HG02571 (cell line): ENCODE measurements around the gene LEAP2.
A peak's percentile ranks its signal among the peaks of the same experiment; 100 is the strongest.

Experiments
- ATAC-seq: cut with Tn5 transposase; IDR thresholded peaks from one replicate; pipeline ENCODE4 v1.9.1; 2021; ENCODE audit warnings: mild to moderate bottlenecking, moderate library complexity; ENCODE audit not compliant: unreplicated experiment

The LEAP2 gene

DNA sequence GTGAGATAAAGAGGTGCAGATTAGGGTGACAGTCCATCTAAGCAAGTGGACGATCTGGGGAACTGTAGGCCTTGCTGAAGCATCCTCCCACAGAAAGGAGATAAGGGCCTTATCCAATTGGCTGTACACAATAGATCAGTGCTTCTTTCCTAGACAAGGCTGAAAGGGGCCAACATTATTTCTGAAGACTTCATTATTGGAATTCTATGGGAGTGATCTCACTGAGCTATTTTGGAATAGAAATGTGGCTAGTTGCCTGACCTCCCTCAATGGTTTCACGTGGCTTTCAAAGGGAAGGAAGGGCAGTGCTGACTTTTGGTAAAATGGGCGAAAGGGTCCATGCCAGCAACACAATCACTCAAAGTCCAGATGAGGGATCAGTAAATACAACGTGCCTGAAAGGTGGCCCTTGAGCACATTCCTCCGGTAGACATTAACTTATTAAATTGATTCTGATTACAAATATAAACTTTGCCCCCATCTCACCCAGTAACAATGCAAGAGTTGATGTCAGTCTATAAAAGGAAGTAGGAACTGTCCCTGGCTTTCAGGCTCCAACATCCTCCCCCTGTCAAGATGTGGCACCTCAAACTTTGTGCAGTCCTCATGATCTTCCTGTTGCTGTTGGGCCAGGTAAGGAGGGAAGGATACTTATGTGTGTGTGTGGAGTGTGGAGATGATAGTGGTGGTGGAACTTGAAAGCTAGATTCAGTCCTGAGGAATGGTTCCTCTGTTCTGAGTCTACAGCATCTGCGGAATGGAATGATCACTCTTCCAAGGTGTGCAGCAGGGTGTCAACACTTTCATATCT is at the start of gene LEAP2:
Gene LEAP2, plus strand, starts transcription at position 550 of the 811 bp plus-strand sequence. Its CDS starts 27 bp downstream, at position 577.
- no peak for ATAC-seq

GRCh38 chr5:132824426-132824825 is 49.0 kb upstream of the LEAP2 start:
- ATAC-seq: no peak

- ATAC-seq: no peak
These were observed 48.2 kb upstream of the LEAP2 start for GRCh38 chr5:132825033-132825833.

GRCh38 chr5:132825834-132826391 is 47.6 kb upstream of the LEAP2 start:
- no peak for ATAC-seq

- ATAC-seq: no peak
These were observed 46.9 kb upstream of the LEAP2 start for GRCh38 chr5:132826424-132827082.

DNA sequence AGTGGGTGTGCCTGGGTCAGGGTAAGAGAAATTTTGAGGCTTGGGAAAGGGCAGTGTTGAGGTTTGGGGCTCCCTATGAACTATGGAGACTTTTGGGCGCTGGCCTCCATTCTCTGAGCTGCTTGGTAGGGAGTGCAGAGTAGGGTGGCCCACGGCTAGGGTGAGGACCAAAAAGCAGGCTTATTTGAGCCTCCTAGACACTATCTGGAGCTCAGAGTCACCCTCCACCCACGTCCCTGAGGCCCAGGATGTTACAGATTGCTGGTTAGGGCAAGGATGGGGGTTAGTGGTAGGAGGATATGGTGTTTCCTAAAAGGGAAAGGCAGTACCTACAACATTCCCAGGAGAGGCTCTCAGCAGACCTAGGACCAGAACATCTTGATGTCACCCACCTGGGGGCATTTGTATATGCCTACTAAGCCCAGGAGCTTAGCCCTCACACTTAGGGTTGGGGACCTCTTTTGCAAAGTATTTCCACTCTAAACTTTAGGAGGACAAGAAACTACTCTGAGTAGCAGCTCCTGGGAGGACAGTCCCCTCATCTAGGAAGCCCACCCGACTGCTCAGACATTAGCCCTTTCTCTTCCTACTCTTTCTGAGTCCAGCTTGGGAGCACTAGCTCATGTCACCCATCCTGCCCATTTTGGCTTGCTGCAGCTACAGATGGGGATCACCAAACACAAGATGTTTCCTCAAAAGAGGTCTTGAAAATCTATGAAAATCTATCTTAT is 45.4 kb upstream of the LEAP2 start:
- no peak for ATAC-seq

DNA sequence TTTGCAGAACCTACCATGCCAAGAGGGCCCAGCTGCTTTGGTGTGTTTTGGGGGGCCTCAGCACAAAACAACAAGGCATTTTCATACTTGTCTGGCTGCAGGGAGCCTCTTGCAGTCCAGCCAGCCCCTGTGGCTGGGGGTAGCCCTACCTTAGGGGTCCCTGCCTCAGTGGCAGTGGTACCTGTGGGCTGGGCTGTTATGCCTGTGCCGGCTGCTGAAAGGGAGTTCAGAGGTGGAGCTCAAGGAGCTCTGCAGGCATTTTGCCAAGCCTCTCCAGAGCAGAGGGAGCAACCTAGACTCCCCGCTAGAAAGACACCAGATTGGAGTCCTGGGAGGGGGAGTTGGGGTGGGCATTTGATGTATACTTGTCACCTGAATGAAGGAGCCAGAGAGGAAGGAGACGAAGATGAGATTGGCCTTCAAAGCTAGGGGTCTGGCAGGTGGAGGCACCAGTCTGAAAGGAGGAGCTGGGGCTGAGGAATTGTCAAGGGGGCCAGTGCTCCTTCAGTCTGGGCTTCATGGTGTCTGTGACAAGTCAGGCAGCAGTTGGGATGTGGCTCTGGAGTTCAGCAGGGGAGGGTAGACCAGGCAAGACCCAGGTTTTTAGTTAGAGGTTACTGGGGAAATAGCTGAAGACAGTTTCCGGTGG is 44.5 kb upstream of the LEAP2 start:
- no peak for ATAC-seq

DNA sequence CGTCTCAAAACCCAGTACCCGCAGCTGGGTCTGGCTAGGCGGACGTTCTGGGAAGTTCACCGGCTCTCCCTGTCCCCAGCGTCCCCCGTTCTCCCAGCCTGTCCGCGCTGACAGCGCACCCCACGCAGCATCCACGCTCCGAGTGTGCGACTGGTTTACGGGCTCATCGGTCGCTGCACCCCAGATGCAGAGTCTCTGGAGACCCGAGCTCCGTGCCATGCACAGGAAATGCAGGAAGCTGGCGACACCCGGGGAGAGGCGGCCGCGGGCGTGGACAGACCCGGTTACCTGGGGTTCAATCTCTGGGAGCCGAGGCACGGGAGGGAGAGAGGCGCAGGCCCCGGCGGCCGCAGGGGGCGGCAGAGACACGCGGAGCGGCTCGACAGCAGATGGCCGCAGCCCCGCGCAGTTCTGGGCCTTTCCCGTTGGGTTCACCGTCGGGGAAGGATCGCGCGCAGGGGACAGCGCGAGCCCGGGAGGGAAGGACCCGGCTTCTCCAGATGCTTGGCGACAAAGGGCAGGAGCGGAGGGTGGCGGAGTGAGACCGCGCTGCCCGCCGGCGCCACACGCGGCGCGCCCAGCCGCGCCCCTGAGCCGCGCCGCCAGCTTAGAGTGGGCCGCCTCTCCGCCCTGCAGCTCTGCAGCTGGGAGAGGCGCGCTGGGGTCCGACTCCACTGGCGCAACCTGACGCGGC is 43.6 kb upstream of the LEAP2 start:
- peak; percentile 78 for ATAC-seq

- ATAC-seq: peak; percentile 78
These were observed 42.9 kb upstream of the LEAP2 start, which contains the start of gene SHROOM1 for GRCh38 chr5:132830436-132831094. TSS of gene SHROOM1 (minus strand) at chr5:132830647. CDS start at chr5:132826140, 4,507 bp downstream.

DNA sequence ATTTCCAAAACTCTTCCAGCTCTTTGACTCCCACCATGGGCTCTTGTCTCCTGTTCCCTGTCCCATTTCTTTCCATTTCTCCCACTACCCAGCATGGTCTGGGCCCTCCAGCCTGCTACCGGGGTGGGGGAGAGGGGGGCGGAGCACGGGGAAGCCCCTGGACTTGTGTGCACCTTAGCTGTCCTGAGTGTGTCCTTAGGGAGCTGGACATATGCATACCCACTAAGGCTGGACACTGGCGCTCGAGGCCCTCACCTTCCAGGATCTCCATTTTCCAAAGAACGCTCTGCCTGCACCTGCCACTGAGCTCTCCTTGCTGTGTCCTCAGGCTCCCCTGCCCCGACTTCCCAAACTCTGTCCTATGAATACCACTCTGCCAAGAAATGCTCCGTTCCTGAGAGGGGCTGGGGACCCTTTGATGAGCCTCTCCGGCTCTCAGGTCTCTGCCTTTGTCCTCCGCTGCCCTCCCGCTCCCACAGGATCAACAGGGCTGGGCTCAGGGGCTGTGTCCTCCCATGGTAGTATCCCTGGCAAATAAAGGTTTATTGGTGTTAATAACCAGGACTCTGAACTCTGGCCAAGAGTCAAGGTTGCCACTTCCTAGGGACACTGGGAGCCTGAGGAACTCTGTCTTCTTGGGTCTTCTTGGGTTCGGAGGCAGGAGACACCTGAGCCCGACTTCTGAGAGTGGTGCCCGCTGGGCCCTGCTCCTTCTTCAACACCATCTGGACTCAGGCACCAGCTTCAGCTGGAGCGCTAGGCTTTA is 42.2 kb upstream of the LEAP2 start:
- ATAC-seq: no peak

- ATAC-seq: no peak
These were observed 40.9 kb upstream of the LEAP2 start for GRCh38 chr5:132832612-132833011.

GRCh38 chr5:132834057-132834456 is 39.4 kb upstream of the LEAP2 start:
- ATAC-seq: no peak

DNA sequence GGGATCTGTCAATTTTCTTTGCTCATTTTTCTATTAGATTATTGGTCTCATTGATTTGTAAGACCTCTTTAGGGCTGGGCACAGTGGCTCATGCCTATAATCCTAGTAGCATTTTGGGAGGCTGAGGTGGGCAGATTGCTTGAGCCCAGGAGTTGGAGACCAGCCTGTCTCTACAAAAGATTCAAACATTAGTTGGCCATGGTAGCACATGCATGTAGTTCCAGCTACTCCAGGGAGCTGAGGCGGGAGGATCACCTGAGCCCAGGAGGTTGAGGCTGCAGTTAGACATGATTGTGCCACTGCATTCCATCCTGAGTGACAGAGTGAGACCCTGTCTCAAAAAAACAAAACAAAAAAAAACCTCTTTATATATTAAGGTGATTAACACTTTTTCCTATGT is 36.6 kb upstream of the LEAP2 start:
- ATAC-seq: no peak

GRCh38 chr5:132837868-132838267 is 35.6 kb upstream of the LEAP2 start:
- no peak for ATAC-seq

- ATAC-seq: no peak
These were observed 34.8 kb upstream of the LEAP2 start for GRCh38 chr5:132838516-132839282.

- no peak for ATAC-seq
These were observed 33.8 kb upstream of the LEAP2 start for GRCh38 chr5:132839426-132840301.
